ENCODE data around the gene UBQLN3. TPM values are rescaled to one million over a fixed set of nuclear protein-coding genes. Genes with fewer than 3 reads are reported as not detected.

The UBQLN3 gene
- total RNA-seq, 1 donor from 2014 or later, result not detected

DNA sequence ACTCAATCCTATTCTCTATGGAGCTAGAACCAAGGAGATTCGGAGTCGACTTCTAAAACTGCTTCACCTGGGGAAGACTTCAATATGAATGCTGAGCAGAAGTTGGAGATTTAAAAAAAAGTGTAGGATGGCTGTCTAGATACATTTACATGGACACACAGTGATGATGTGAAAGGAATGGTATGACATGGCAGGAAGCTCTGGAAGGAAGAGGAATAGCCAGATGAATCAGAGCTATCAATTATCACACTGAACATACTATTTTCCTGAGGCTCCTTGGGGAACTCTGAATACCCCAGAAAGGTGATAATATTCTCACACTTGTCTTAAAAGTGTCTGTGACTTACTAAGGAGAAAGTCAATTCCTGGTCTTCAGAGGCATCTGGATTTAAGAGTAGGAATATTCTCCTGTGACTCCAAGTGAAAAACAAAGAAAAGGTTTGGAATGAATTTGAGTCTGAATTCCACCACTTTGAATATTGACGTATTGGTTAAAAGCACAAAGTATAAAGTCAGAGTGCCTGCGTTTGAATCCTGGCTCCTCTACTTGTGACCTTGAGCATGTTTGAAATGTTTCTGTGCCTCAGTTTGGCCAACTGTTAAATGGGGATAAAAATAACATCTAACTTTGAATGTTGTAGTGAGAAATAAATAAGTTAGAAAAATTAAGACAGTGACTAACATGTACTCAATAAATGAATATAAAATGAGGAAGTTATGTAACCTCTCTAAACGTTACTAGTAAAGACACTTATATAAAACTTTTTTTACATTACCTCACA, 20.0 kb downstream of the UBQLN3 start:
- no peaks in the 10 kb centered on the region for H3K36me3 Mint-ChIP-seq (ENCODE audit: low read depth)
- H3K9me3 Mint-ChIP-seq, result no peaks in the 10 kb centered on the region
- no peak for DNase-seq (ENCODE audit: low read depth, low spot score)
- no peaks in the 10 kb centered on the region for H3K4me1 Mint-ChIP-seq
- H3K27me3 Mint-ChIP-seq (ENCODE audit: low read depth), result peaks cover 3% of the 10 kb centered on the region
- H3K4me3 Mint-ChIP-seq, result no peak overlapping the region
- TF ChIP-seq, protein P1, sequence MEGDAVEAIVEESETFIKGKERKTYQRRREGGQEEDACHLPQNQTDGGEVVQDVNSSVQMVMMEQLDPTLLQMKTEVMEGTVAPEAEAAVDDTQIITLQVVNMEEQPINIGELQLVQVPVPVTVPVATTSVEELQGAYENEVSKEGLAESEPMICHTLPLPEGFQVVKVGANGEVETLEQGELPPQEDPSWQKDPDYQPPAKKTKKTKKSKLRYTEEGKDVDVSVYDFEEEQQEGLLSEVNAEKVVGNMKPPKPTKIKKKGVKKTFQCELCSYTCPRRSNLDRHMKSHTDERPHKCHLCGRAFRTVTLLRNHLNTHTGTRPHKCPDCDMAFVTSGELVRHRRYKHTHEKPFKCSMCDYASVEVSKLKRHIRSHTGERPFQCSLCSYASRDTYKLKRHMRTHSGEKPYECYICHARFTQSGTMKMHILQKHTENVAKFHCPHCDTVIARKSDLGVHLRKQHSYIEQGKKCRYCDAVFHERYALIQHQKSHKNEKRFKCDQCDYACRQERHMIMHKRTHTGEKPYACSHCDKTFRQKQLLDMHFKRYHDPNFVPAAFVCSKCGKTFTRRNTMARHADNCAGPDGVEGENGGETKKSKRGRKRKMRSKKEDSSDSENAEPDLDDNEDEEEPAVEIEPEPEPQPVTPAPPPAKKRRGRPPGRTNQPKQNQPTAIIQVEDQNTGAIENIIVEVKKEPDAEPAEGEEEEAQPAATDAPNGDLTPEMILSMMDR (conservative IDR thresholded peaks at IDR 0.05), result no peak
- no peak overlapping the region for H3K27ac Mint-ChIP-seq (ENCODE audit: unreplicated experiment)

DNA sequence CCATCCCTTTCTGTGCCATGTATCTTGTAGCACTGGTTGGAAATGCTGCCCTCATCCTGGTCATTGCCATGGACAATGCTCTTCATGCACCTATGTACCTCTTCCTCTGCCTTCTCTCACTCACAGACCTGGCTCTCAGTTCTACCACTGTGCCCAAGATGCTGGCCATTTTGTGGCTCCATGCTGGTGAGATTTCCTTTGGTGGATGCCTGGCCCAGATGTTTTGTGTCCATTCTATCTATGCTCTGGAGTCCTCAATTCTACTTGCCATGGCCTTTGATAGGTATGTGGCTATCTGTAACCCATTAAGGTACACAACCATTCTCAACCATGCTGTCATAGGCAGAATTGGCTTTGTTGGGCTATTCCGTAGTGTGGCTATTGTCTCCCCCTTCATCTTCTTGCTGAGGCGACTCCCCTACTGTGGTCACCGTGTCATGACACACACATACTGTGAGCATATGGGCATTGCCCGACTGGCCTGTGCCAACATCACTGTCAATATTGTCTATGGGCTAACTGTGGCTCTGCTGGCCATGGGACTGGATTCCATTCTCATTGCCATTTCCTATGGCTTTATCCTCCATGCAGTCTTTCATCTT, 20.9 kb downstream of the UBQLN3 start:
- no peak overlapping the region for H3K27ac Mint-ChIP-seq (ENCODE audit: unreplicated experiment)
- TF ChIP-seq, protein P1 (conservative IDR thresholded peaks at IDR 0.05), result no peak
- H3K9me3 Mint-ChIP-seq, result no peaks in the 10 kb centered on the region
- no peaks in the 10 kb centered on the region for H3K4me1 Mint-ChIP-seq
- no peak for DNase-seq (ENCODE audit: low read depth, low spot score)
- H3K4me3 Mint-ChIP-seq, result no peak overlapping the region
- H3K27me3 Mint-ChIP-seq (ENCODE audit: low read depth), result peaks cover 4% of the 10 kb centered on the region
- no peaks in the 10 kb centered on the region for H3K36me3 Mint-ChIP-seq (ENCODE audit: low read depth)

DNA sequence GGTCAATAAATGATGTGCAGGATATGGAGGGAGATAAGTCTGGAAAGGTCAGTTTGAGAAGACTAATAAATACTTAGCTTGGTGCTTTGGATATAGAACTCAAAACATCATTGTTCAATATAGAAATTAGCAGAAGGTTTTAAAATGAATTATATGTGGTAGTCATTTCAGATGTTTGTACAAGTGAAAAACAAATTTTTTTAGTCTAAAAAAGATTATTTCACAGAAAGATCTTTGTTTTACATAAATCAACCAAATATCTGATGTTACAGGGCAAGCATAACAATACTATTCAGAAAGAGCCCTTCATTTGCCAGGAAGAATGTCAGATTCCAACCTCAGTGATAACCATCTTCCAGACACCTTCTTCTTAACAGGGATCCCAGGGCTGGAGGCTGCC, 21.4 kb downstream of the UBQLN3 start, which contains the start of gene OR52D1:
OR52D1 (plus strand) TSS at position 301 of the 400 bp plus-strand sequence; CDS start at position 323, 22 bp downstream.
- Mint-ChIP-seq H3K27me3 (ENCODE audit: low read depth) (peaks cover 5% of the 10 kb centered on the region), H3K36me3 (ENCODE audit: low read depth) (no peaks in the 10 kb centered on the region), H3K27ac (ENCODE audit: unreplicated experiment) (no peak within 1 kb of the TSS), H3K4me3 (no peak within 1 kb of the TSS), H3K4me1 (no peaks in the 10 kb centered on the region), H3K9me3 (no peaks in the 10 kb centered on the region)
- no peak for DNase-seq (ENCODE audit: low read depth, low spot score)
- TF ChIP-seq, protein P1 (conservative IDR thresholded peaks at IDR 0.05), result no peak

DNA sequence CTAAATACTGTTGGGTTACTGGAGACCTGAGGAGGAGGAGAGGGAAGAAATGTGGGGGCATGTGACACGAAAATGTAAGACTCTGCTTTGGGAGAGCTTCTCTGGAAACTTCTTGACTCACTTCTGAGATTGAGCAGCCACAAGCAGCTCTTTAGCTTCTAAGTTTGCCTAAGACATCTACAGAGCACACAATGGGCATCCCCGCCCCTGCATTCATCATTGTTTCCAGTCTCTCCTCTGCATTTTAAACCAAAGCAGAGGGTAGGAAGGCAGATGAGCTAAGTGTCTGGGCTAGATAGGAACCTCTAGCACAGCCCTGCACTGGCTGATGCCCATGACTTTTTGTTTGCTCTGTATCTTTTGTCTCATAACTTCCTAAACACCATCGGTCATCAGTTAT, 23.3 kb downstream of the UBQLN3 start:
- Mint-ChIP-seq H3K36me3 (ENCODE audit: low read depth) (no peaks in the 10 kb centered on the region), H3K4me3 (no peak overlapping the region), H3K4me1 (no peaks in the 10 kb centered on the region), H3K9me3 (no peaks in the 10 kb centered on the region), H3K27ac (ENCODE audit: unreplicated experiment) (no peak overlapping the region), H3K27me3 (ENCODE audit: low read depth) (peaks cover 2% of the 10 kb centered on the region)
- DNase-seq (ENCODE audit: low read depth, low spot score), result no peak
- TF ChIP-seq, protein P1 (conservative IDR thresholded peaks at IDR 0.05), result no peak

DNA sequence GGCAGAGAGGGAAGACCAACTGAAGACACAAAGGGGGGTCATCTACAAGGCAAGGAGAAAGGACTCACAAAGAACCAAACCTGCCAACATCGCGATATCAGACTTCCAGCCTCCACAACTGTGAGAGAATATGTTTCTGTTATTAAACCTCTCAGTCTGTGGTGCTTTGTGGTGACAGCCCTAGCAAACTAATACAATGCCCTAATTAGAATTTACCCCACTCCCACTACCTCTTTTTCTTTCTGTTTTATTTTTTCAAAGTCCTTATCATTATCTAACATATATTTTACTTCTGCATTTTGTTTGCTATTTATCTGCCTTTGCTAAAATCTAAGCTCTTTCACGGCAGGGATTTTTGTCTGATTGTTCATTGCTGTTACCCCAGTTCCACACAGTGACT, 23.8 kb downstream of the UBQLN3 start:
- Mint-ChIP-seq H3K4me3 (no peak overlapping the region), H3K27ac (ENCODE audit: unreplicated experiment) (no peak overlapping the region), H3K9me3 (no peaks in the 10 kb centered on the region), H3K36me3 (ENCODE audit: low read depth) (no peaks in the 10 kb centered on the region), H3K4me1 (no peaks in the 10 kb centered on the region), H3K27me3 (ENCODE audit: low read depth) (peaks cover 2% of the 10 kb centered on the region)
- TF ChIP-seq, protein P1 (conservative IDR thresholded peaks at IDR 0.05), result no peak
- no peak for DNase-seq (ENCODE audit: low read depth, low spot score)
